NCI-H510A treated with DMSO at 0.1 percent for 48 hours (cell line): ENCODE data around the gene CHI3L1.

Experiments used
- DNase-seq: peaks from one replicate; lab custom pipeline; 2025; lab: John Stamatoyannopoulos, UW

The CHI3L1 gene

GRCh38 chr1:203206129-203206687, 19.7 kb upstream of the CHI3L1 start:
- no peak for DNase-seq

DNA sequence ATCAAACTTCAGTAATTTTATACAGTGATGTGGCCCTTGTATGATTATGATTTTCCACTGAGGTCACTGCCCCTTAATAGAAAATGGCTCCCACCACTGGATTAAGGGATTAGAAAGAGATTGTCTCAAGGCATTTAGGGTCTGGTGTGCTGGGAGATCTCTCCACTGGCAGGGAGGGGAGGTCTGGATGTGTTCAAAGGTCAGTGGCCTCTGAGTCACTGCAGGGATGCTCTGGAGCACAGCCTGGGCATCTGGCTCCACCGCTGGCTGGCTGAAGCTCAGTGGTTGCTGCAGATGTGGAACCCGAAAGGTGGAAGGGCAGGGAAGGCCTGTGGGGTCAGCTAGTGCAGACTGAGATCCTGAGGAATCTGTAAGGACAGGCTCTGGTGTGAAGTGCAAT, 18.3 kb upstream of the CHI3L1 start:
- DNase-seq, result no peak

DNA sequence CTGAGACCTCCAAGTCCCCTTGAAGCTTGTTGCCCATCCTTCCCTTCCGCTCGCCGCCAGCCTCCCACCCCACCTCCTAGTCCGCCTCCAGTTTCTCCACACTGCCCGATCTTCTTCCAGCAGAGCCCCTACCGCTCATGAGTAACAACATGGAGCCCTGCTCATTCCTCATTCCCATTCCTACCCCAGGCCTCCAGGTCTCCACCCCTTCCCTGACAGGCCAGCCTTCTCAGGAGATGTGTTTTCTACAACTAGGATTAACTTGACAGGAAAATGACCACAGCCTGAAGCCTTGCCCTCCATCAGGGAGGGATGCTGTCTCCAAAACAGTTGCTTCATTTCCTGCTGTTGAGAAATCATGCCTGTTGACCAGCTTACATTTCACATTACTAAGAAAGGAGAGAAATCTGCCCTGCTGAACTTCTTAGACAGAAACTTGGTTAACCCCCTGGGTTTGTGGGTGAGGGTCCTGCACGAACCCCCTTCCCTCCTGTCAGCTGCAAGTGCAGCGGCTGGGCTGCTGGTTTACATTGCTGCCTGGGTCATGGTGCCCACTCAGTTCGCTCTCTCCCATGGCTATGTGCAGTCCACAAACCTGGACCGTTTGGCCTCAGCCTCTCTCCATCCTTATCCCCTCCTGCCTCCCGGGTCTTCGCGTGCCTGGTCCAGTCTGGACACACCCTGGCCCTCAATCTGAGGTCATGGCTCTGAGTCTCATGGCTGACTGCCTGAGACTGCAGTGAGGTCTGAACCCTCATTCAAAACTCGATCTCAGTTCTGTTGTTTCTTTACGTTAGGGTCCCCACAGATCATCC, 16.1 kb upstream of the CHI3L1 start:
- no peak for DNase-seq

GRCh38 chr1:203201516-203202205, 15.2 kb upstream of the CHI3L1 start:
- DNase-seq, result no peak

- no peak for DNase-seq
Measured at GRCh38 chr1:203200916-203201315, 14.4 kb upstream of the CHI3L1 start.

DNA sequence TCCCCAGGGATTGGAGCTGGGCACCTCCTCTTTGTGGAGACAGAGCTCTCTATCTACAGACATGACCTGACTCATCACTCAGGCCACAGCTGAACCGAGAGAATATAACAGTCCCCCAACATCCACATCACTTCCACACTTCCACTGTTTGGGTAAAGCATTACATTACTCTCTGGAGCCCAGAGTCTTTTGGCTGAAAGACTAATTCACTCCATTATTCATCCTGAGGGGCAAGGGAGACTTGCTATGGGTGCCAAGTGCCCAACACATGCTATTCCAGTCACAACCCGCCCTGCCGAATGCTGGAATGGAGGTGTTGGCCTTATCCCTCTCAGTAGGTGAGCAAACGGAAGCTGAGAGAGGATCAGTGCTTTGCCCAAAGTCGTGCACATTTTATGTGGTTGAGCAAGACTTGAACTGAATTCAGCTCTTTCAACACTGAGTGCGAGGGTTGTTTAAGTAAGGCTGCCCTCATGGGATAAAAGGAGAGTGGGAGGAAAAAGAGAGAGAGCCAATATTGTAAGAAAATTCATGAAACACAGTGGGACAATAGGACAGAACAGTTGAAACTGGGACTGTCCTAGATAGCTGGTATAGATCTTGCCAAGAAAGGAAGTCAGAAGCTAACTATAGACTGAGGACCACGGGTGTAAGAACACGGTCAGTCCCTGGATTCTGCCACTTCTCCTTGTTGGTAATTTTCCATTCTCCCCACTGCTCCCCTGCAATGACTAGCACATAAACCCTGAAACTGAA, 13.5 kb upstream of the CHI3L1 start:
- no peak for DNase-seq

- no peak for DNase-seq
Measured at GRCh38 chr1:203199481-203199815, 12.9 kb upstream of the CHI3L1 start.

GRCh38 chr1:203199002-203199401, 12.5 kb upstream of the CHI3L1 start:
- no peak for DNase-seq

DNA sequence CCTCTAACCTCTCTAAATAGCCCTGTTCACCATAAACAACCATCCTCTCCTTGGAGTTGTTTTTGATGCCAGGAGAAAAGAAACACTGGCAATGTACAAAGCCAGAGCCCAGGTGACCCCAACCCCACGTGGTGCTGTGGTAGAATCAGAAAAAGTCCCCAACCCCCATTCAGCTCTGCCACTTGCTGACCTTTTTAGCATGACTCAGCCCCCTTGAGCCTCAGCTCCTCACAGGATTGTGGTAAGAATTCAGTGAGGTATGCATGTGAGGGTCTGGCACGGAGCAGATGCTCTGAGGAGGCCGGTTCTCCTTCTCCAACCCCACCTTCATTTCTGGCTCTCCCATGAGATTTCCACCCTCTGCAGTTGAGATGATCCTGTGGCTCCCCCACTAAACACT, 11.1 kb upstream of the CHI3L1 start:
- DNase-seq, result no peak

DNA sequence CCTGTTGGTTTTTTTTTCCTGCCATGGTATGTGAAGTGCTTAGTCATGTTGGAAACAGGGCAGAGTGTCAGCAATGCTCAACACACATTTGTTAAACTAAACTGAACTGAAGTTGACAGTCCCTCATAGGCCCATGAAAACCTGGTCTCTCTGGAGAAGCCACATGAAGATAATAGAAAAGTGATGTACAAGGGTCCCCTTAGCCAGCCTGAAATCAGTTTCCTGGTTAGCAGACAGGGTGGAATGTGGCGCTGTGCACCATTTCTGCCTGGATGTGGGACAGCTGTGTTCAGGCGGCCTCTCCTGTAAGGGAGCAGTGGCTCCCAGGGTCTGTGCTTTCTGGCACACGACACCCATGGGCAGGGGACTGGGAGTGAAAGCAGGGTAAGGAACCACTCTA, 9.9 kb upstream of the CHI3L1 start:
- no peak for DNase-seq

GRCh38 chr1:203190949-203191348, 4.4 kb upstream of the CHI3L1 start:
- no peak for DNase-seq

DNA sequence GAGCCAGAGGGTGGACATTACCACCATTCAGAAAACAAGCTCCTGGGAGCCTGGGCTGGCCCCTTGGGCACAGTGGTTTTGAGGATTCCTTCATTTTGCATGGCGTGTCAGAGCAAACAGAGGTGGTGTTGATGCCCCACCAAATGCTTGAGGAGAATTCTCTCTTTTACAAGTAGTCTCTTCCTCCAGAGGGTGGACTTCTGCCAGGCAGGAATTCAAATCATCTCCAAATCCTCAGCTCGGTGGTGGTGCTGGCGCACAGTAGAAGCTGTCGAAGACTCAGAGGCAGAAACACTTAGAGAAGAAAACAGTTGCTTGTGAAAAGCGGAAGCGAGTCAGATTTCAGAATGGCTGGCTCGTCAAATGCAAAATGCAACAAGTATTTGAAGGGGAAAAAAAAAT, 3.4 kb upstream of the CHI3L1 start:
- no peak for DNase-seq

- DNase-seq, result no peak
Measured at GRCh38 chr1:203188686-203189232, 2.3 kb upstream of the CHI3L1 start.

DNA sequence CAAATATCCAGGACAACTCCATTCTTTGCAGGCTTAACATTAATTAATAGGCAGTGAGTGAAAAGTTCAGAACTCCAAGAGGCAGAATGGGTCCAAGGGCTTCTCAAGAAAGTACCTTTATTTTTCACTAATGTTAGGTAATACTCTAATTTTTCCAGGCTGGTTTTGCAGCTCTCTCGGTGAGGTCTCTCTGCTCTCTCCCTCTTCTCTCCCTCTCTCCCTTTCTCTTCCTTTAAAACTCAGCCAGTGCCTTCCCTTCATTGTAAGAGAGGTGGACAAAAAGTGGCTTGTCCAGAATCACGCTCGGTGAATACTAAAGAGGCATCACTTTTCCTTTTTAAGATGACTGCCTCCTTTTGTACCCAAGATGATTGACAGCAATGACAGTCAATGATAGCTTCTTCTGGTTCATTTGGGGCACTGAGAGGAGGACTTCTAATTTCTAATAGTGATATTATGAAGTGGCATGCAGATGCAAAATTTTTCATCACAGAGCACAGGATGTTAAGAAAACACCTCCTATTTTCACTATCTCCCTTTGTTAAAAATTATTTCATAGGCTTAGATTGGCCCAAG, 1.3 kb upstream of the CHI3L1 start:
- no peak for DNase-seq

GRCh38 chr1:203187304-203187685, 791 bp upstream of the CHI3L1 start:
- DNase-seq, result no peak

DNA sequence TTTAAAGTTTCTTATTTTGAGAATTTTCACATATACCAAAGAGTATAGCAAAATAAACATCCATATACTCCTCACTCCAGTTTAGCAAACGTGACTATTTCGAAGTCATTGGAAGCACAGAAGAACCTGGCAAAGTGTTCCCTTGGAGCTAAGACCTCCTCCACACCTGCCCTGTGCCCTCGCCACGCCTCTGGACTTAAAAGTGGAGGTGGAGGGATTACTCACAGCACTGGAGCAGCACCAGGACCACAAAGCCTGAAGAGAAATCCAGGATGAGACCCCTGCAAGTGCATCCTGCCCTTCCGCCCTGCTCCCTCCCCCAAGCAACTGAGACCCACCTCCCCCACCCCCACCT, 436 bp downstream of the CHI3L1 start:
- no peak for DNase-seq

GRCh38 chr1:203185585-203185984, 919 bp downstream of the CHI3L1 start:
- DNase-seq, result no peak

DNA sequence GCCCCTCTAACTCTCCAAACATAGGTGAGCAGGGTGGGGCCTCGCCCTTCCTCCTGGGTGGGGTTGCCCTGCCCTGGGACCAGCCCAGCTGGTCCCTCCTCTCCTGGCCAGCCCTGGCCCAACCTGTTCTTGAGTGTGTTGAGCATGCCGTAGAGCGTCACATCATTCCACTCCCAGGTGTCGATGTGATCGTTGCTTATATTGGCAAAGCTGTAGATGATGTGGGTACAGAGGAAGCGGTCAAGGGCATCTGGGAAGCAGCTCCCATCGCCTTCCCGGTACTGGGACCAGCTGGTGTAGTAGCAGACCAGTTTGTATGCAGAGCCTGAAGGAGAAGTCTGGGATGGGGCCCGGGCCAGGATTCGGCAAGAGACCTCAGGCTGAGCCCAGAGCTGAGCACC, 1.4 kb downstream of the CHI3L1 start:
- no peak for DNase-seq

- DNase-seq, result no peak
Measured at GRCh38 chr1:203184467-203184866, 2.0 kb downstream of the CHI3L1 start.

GRCh38 chr1:203183828-203184227, 2.7 kb downstream of the CHI3L1 start:
- DNase-seq, result no peak

- DNase-seq, result no peak
Measured at GRCh38 chr1:203182387-203182953, 4.0 kb downstream of the CHI3L1 start.
